ENCODE measurements around the gene UBXN2A. TPM values are rescaled to one million over a fixed set of nuclear protein-coding genes. Genes with fewer than 3 reads are reported as not detected.

UBXN2A gene, protein sequence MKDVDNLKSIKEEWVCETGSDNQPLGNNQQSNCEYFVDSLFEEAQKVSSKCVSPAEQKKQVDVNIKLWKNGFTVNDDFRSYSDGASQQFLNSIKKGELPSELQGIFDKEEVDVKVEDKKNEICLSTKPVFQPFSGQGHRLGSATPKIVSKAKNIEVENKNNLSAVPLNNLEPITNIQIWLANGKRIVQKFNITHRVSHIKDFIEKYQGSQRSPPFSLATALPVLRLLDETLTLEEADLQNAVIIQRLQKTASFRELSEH
- total RNA-seq, result 10 to 100 TPM; 11.2 to 12.4 TPM

GRCh38 chr2:23939987-23940717 is at the start of gene UBXN2A:
UBXN2A (plus strand) TSS chr2:23940463; CDS start chr2:23958315, 17,852 bp downstream.
- peak within 1 kb of the TSS; percentile 88 for H3K27ac Mint-ChIP-seq
- peak; percentile 93 for DNase-seq
- H3K36me3 Mint-ChIP-seq, result peaks cover 10% of the 10 kb centered on the region
- no peaks in the 10 kb centered on the region for H3K9me3 Mint-ChIP-seq
- peaks cover 9% of the 10 kb centered on the region for H3K27me3 Mint-ChIP-seq
- POLR2A ChIA-PET, result interaction anchor here (0.9 to 6.9 kb wide), 5 partner anchors 11 to 144 kb away, joined by 3 to 140 read pairs (median 8); partner anchors contain the start of genes ATAD2B, SF3B6, TP53I3 and WDCP
- ATAC-seq (ENCODE audit: low read depth), result peak; percentile 89
- peak within 1 kb of the TSS; percentile 96 for H3K4me3 Mint-ChIP-seq
- peaks cover 16% of the 10 kb centered on the region for H3K4me1 Mint-ChIP-seq

GRCh38 chr2:23900133-23900532 is 40.1 kb upstream of the UBXN2A start:
- H3K4me1 Mint-ChIP-seq, result peaks cover 18% of the 10 kb centered on the region
- POLR2A ChIA-PET, result no interaction called here
- no peak overlapping the region for H3K27ac Mint-ChIP-seq
- DNase-seq, result no peak
- no peak overlapping the region for H3K4me3 Mint-ChIP-seq
- no peak for ATAC-seq (ENCODE audit: low read depth)
- peaks cover 10% of the 10 kb centered on the region for H3K36me3 Mint-ChIP-seq
- H3K27me3 Mint-ChIP-seq, result no peaks in the 10 kb centered on the region
- no peaks in the 10 kb centered on the region for H3K9me3 Mint-ChIP-seq

DNA sequence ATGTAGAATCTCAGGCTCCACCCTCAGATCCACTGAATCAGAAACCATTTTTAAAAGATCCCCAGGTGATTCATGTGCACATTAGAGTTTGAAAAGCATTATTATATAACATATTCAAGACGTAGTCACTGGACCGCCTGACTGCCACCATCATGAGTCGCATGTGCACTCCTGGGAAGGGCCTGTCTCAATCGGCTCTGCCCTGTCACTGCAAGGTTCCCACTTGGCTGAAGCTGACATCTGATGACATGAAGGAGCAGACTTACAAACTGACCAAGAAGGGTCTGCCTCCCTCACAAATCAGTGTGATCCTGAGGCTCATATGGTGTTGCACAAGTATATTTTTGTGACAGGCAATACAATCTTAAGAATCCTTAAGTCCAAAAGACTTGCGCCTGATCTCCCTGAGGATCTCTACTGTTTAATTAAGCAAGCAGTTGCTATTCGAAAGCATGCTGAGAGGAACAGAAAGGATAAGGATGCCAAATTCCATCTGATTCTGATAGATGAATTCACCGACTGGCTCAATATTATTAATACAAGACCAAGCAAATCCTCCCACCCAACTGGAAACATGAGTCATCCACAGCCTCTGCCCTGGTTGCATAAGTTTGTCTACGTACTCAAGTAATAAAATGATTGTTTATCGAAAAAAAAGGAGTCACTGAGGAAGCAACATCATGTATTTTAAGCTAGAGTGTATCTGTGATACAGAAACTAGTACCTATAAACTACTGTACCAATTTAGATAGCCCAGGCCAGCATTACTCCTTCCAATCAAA is 39.5 kb upstream of the UBXN2A start:
- peaks cover 9% of the 10 kb centered on the region for H3K36me3 Mint-ChIP-seq
- no peaks in the 10 kb centered on the region for H3K9me3 Mint-ChIP-seq
- no peak for ATAC-seq (ENCODE audit: low read depth)
- H3K4me1 Mint-ChIP-seq, result peaks cover 20% of the 10 kb centered on the region
- POLR2A ChIA-PET, result no interaction called here
- DNase-seq, result no peak
- no peak overlapping the region for H3K4me3 Mint-ChIP-seq
- H3K27ac Mint-ChIP-seq, result no peak overlapping the region
- no peaks in the 10 kb centered on the region for H3K27me3 Mint-ChIP-seq

GRCh38 chr2:23901966-23902846 is 38.1 kb upstream of the UBXN2A start:
- DNase-seq (no peak), ATAC-seq (ENCODE audit: low read depth) (no peak)
- no peak overlapping the region for H3K4me3 Mint-ChIP-seq
- no peaks in the 10 kb centered on the region for H3K9me3 Mint-ChIP-seq
- no peaks in the 10 kb centered on the region for H3K27me3 Mint-ChIP-seq
- no peak overlapping the region for H3K27ac Mint-ChIP-seq
- H3K36me3 Mint-ChIP-seq, result peaks cover 5% of the 10 kb centered on the region
- peaks cover 13% of the 10 kb centered on the region for H3K4me1 Mint-ChIP-seq
- POLR2A ChIA-PET, result no interaction called here

DNA sequence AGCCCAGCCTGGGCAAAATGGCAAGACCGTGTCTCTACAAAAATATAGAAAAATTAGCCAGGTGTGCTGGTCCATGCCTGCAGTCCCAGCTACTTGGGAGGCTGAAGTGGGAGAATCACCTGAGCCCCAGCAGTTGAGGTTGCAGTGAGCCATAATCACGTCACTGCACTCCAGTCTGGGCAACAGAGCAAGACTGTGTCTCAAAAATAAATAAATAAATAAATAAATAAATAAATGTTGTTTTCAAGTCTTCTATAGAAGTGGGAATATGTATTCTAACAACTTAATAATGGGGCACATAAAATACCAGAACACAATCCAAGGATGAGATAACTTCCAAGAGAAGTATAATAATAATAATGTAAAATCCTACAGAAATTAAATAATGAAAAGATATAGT is 37.2 kb upstream of the UBXN2A start:
- H3K9me3 Mint-ChIP-seq, result no peaks in the 10 kb centered on the region
- H3K4me1 Mint-ChIP-seq, result peaks cover 12% of the 10 kb centered on the region
- H3K36me3 Mint-ChIP-seq, result peaks cover 5% of the 10 kb centered on the region
- no peak overlapping the region for H3K27ac Mint-ChIP-seq
- no peak for DNase-seq
- POLR2A ChIA-PET, result no interaction called here
- no peaks in the 10 kb centered on the region for H3K27me3 Mint-ChIP-seq
- no peak for ATAC-seq (ENCODE audit: low read depth)
- H3K4me3 Mint-ChIP-seq, result no peak overlapping the region

DNA sequence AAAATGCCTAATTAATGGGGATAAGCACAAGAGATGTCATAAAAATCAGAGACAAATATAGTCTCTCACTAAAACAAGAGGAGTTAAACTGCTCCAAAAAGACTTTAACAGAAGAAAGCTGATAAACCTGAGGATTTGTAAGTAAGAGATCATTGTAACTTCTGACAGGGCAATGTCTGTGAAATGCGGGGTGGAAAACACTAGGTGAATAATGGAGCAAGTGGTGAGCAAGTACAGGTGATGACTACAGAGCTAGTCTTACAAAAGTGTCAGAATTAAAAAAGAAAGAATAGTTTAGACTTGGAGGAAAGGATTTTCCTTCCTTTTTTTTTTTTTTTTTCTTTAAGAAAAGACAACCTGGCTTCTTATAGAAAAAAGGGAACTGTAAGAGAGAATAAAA is 36.0 kb upstream of the UBXN2A start:
- peaks cover 12% of the 10 kb centered on the region for H3K4me1 Mint-ChIP-seq
- POLR2A ChIA-PET, result interaction anchor here (1.4 kb wide), 1 partner anchor 23 kb away, joined by 4 read pairs; the partner anchor contains the start of gene ATAD2B

GRCh38 chr2:23904692-23905091 is 35.6 kb upstream of the UBXN2A start:
- POLR2A ChIA-PET, result interaction anchor here (1.4 kb wide), 1 partner anchor 22 kb away, joined by 4 read pairs; the partner anchor contains the start of gene ATAD2B
- no peaks in the 10 kb centered on the region for H3K27me3 Mint-ChIP-seq
- H3K36me3 Mint-ChIP-seq, result peaks cover 7% of the 10 kb centered on the region
- peaks cover 12% of the 10 kb centered on the region for H3K4me1 Mint-ChIP-seq
- no peak overlapping the region for H3K4me3 Mint-ChIP-seq
- no peak overlapping the region for H3K27ac Mint-ChIP-seq
- ATAC-seq (ENCODE audit: low read depth) (no peak), DNase-seq (no peak)
- H3K9me3 Mint-ChIP-seq, result peaks cover 2% of the 10 kb centered on the region

More for the DNA sequence above, 36.0 kb upstream of the UBXN2A start:
- peaks cover 7% of the 10 kb centered on the region for H3K36me3 Mint-ChIP-seq
- H3K27me3 Mint-ChIP-seq, result no peaks in the 10 kb centered on the region
- ATAC-seq (ENCODE audit: low read depth) (no peak), DNase-seq (no peak)
- no peak overlapping the region for H3K4me3 Mint-ChIP-seq
- H3K27ac Mint-ChIP-seq, result no peak overlapping the region
- H3K9me3 Mint-ChIP-seq, result peaks cover 2% of the 10 kb centered on the region

GRCh38 chr2:23905155-23905554 is 35.1 kb upstream of the UBXN2A start:
- no peak for DNase-seq
- H3K4me3 Mint-ChIP-seq, result no peak overlapping the region
- POLR2A ChIA-PET, result interaction anchor here (1.4 kb wide), 1 partner anchor 22 kb away, joined by 4 read pairs; the partner anchor contains the start of gene ATAD2B
- H3K27ac Mint-ChIP-seq, result no peak overlapping the region
- H3K9me3 Mint-ChIP-seq, result peaks cover 2% of the 10 kb centered on the region
- ATAC-seq (ENCODE audit: low read depth), result no peak
- peaks cover 7% of the 10 kb centered on the region for H3K36me3 Mint-ChIP-seq
- no peaks in the 10 kb centered on the region for H3K27me3 Mint-ChIP-seq
- peaks cover 12% of the 10 kb centered on the region for H3K4me1 Mint-ChIP-seq

GRCh38 chr2:23912054-23912453 is 28.2 kb upstream of the UBXN2A start:
- Mint-ChIP-seq H3K27ac (no peak overlapping the region), H3K4me1 (peaks cover 14% of the 10 kb centered on the region), H3K4me3 (no peak overlapping the region), H3K36me3 (peaks cover 10% of the 10 kb centered on the region), H3K9me3 (peaks cover 2% of the 10 kb centered on the region), H3K27me3 (no peaks in the 10 kb centered on the region)
- DNase-seq, result no peak
- ATAC-seq (ENCODE audit: low read depth), result no peak
- POLR2A ChIA-PET, result no interaction called here

GRCh38 chr2:23915327-23915726 is 24.9 kb upstream of the UBXN2A start:
- DNase-seq (no peak), ATAC-seq (ENCODE audit: low read depth) (no peak)
- Mint-ChIP-seq H3K27ac (no peak overlapping the region), H3K9me3 (no peaks in the 10 kb centered on the region), H3K4me1 (peaks cover 24% of the 10 kb centered on the region), H3K27me3 (no peaks in the 10 kb centered on the region), H3K4me3 (no peak overlapping the region), H3K36me3 (peaks cover 10% of the 10 kb centered on the region)
- POLR2A ChIA-PET, result interaction anchor here (0.7 to 1.6 kb wide), 2 partner anchors 11 to 1400 kb away, joined by 3 to 8 read pairs; no protein-coding TSS in a partner anchor

DNA sequence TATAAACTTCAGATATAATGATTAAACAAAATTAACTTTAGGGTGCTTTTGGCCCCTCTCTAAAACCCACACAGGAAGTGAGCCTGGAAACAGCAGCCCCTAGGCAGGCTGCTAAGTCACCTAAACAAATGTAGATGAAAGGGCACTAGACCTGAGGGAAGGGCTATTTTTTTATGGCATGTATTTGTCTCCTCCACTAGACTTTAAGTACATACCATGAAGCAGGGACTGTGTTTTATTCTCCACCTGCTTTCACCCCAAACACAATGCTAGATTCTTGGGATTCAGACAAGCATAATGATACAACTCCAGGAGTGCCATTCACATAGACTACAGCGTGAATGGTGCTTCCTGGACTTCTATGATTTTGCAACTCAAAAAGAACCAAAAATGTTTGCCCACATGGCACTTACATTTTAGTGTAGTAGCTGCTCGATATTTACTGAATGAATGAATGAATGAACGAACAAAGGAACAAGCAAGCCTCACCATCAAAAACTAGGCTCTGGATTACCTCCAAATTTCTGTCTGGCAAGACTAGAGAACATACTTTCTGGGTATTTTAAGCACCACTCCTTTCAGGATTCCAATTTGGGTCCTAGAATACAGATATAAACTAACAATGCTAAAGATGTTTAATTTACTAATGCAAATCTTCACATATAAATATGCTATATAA is 23.4 kb upstream of the UBXN2A start:
- H3K27ac Mint-ChIP-seq, result peak overlapping the region; percentile 52
- H3K27me3 Mint-ChIP-seq, result no peaks in the 10 kb centered on the region
- POLR2A ChIA-PET, result no interaction called here
- H3K4me3 Mint-ChIP-seq, result peak overlapping the region; percentile 38
- no peaks in the 10 kb centered on the region for H3K9me3 Mint-ChIP-seq
- H3K36me3 Mint-ChIP-seq, result peaks cover 10% of the 10 kb centered on the region
- peaks cover 24% of the 10 kb centered on the region for H3K4me1 Mint-ChIP-seq
- ATAC-seq (ENCODE audit: low read depth) (peak; percentile 84), DNase-seq (no peak)

DNA sequence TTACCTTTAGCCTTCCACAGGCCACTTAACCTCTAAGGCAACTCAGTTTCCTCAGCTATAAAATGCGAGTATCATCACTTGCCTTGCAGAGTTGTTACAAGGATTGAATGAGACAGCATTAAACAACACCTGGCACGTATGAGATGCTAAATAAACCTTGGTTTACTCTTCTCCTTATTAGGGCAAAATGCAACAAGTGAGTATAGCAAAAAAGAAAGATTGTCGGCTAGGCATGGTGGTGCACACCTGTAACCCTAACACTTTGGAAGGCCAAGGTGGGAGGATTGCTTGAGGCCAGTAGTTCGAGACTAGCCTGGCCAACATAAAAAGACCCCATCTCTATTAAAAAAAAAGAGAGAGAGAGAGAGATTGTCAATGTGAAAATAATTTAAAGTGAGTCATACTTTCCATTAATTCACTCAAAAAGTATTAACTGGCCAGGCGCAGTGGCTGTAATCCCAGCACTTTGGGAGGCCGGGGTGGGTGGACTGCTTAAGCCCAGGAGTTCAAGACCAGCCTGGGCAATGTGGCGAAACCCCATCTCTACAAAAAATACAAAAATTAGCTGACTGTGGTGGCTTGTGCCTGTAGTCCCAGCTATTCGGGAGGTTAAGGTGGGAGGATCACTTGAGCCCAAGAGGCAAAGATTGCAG is 21.3 kb upstream of the UBXN2A start:
- no peak overlapping the region for H3K4me3 Mint-ChIP-seq
- POLR2A ChIA-PET, result no interaction called here
- DNase-seq (no peak), ATAC-seq (ENCODE audit: low read depth) (no peak)
- H3K9me3 Mint-ChIP-seq, result no peaks in the 10 kb centered on the region
- no peaks in the 10 kb centered on the region for H3K27me3 Mint-ChIP-seq
- peaks cover 35% of the 10 kb centered on the region for H3K4me1 Mint-ChIP-seq
- no peak overlapping the region for H3K27ac Mint-ChIP-seq
- H3K36me3 Mint-ChIP-seq, result peaks cover 5% of the 10 kb centered on the region

All from activated naive CD8-positive, alpha-beta T cell treated with anti-CD3 and anti-CD28 coated beads, Interleukin-2, amount 10 ng/mL, durations not matched to agents 7 days and 5 days (primary cell).